T-cell (primary cell): ENCODE measurements around the gene SAMD11. TPM values are rescaled to one million over a fixed set of nuclear protein-coding genes. Genes with fewer than 3 reads are reported as not detected.

Experiments used
- ATAC-seq, 4 experiments: fragments of 200-7000 bp in 3 of 4; fragments of 150-1000 bp in 1 of 4; cut with Tn5 transposase; replicated peaks in 1 of 4; 1 replicate in 3 of 4; 2 replicates in 1 of 4; pipeline ENCODE4 v1.10.0; 2021; ENCODE audit warnings: moderate library complexity in 3 of 4, mild to moderate bottlenecking in 2 of 4, moderate number of reproducible peaks in 1 of 4
- CTCF ChIA-PET, 2 donors: fragments of 300-600 bp; sonication (Branson Sonifier 250); formaldehyde crosslinking; loops; one replicate each; lab custom pipeline; 2022; ENCODE audit warnings: antibody characterized with exemption in 2 of 2; lab: Charles Lee
- POLR2A ChIA-PET, 2 donors: fragments of 300-600 bp; sonication (Branson Sonifier 250); formaldehyde crosslinking; loops; one replicate each; lab custom pipeline; 2022; ENCODE audit warnings: antibody characterized with exemption in 2 of 2; lab: Charles Lee
- DNase-seq, 35 experiments: peaks; one replicate each; pipeline versions ENCODE4 v3.0.0 to v3.0.0-alpha.2; 2013 to 2023
- H3K27ac ChIP-seq: one replicate; pipeline ENCODE4 v1.5.1; 2013; ENCODE audit warnings: low read length
- H3K27me3 ChIP-seq, 2 experiments: replicated peaks in 1 of 2; 1 replicate in 1 of 2; 2 replicates in 1 of 2; pipeline versions ENCODE4 v1.6.1 to v1.7.0; 2013; ENCODE audit warnings: low read length in 1 of 2, mixed read lengths in 1 of 2; ENCODE audit not compliant: control insufficient read depth in 2 of 2, insufficient read depth in 2 of 2; ENCODE audit errors: extremely low read depth in 1 of 2
- H3K36me3 ChIP-seq, 2 donors: 1 replicate in 1 of 2; 2 replicates in 1 of 2; pipeline versions ENCODE4 v1.6.1 to v1.7.0; 2013; ENCODE audit warnings: low read length in 1 of 2; ENCODE audit not compliant: control insufficient read depth in 2 of 2, insufficient read depth in 1 of 2; ENCODE audit errors: extremely low read depth in 1 of 2
- H3K4me1 ChIP-seq, 2 experiments: 1 replicate in 1 of 2; 2 replicates in 1 of 2; pipeline versions ENCODE4 v1.6.1 to v1.7.0; 2013; ENCODE audit warnings: low read length in 2 of 2, mixed read lengths in 1 of 2; ENCODE audit not compliant: insufficient read depth in 2 of 2, control insufficient read depth in 1 of 2; ENCODE audit errors: extremely low read depth in 1 of 2
- H3K4me3 ChIP-seq, 2 donors: 1 replicate in 1 of 2; 2 replicates in 1 of 2; pipeline versions ENCODE4 v1.5.1 to v1.7.0; 2013; ENCODE audit warnings: mild to moderate bottlenecking in 2 of 2, low read length in 1 of 2, moderate library complexity in 1 of 2; ENCODE audit not compliant: control insufficient read depth in 1 of 2; ENCODE audit errors: extremely low read depth in 1 of 2
- H3K9me3 ChIP-seq: 2 replicates; pipeline ENCODE4 v1.7.0; 2013
- H3K27ac Mint-ChIP-seq, 2 donors: one replicate each; pipeline ENCODE4 v1.8.0; 2020 to 2021; ENCODE audit warnings: mild to moderate bottlenecking in 2 of 2, mixed read lengths in 2 of 2
- H3K27me3 Mint-ChIP-seq, 2 donors: one replicate each; pipeline ENCODE4 v1.8.0; 2021 to 2022; ENCODE audit warnings: mixed read lengths in 2 of 2
- H3K36me3 Mint-ChIP-seq: one replicate; pipeline ENCODE4 v1.8.0; 2021; ENCODE audit warnings: mixed read lengths
- H3K4me1 Mint-ChIP-seq, 3 donors: one replicate each; pipeline ENCODE4 v1.8.0; 2020 to 2022; ENCODE audit warnings: mixed read lengths in 3 of 3, mild to moderate bottlenecking in 1 of 3
- H3K4me3 Mint-ChIP-seq, 3 donors: one replicate each; pipeline ENCODE4 v1.8.0; 2020 to 2022; ENCODE audit warnings: mild to moderate bottlenecking in 3 of 3, mixed read lengths in 3 of 3, moderate library complexity in 3 of 3
- H3K9me3 Mint-ChIP-seq, 3 donors: one replicate each; pipeline ENCODE4 v1.8.0; 2020 to 2022; ENCODE audit warnings: mixed read lengths in 3 of 3
- WGBS: methylation state at CpG from one replicate; pipeline ENCODE4 v1.1.5; 2013; ENCODE audit warnings: missing lambda C conversion rate; ENCODE audit not compliant: insufficient coverage; 5-methylcytosine and 5-hydroxymethylcytosine counted together
- total RNA-seq, 35 experiments: library from RNA in 6 of 35; stranded (reverse) in 6 of 35; fragments of 120-200 nt in 1 of 35; gene quantifications; one replicate each; pipeline versions ENCODE4 v1.2.1 to v1.2.4 and lab custom pipeline; 2013 to 2026

The SAMD11 gene
- total RNA-seq, 5 donors from 2014 or later (not counting 1 experiment from before 2014, with no cell fraction given), result 0.32 to 0.70 (median 0.53) TPM; not detected in 2

- no peak overlapping the region for H3K27ac Mint-ChIP-seq
- H3K36me3 Mint-ChIP-seq, result no peaks in the 10 kb centered on the region
- CTCF ChIA-PET, result no interaction called here
- H3K9me3 ChIP-seq, result no peaks in the 10 kb centered on the region
- H3K9me3 Mint-ChIP-seq, result no peaks in the 10 kb centered on the region
- H3K27ac ChIP-seq, result no peak overlapping the region
- WGBS, result 48% methylated on average over 3 of the region's 10 CpGs
- ATAC-seq (no peak), DNase-seq (no peak)
- POLR2A ChIA-PET, result no interaction called here
- peaks cover 22 to 41% of the 10 kb centered on the region in 2 donors for H3K27me3 Mint-ChIP-seq
- H3K36me3 ChIP-seq, result no peaks in the 10 kb centered on the region
- peaks cover 0 to 13% of the 10 kb centered on the region in 2 experiments for H3K4me1 ChIP-seq
- H3K4me3 Mint-ChIP-seq, result no peak overlapping the region
- H3K4me3 ChIP-seq, result no peak overlapping the region
- peaks cover 3 to 5% (median 3%) of the 10 kb centered on the region in 3 donors for H3K4me1 Mint-ChIP-seq
- peaks cover 0 to 71% of the 10 kb centered on the region in 2 experiments for H3K27me3 ChIP-seq
These were observed 9.8 kb downstream of the SAMD11 start for GRCh38 chr1:933603-933940.

- H3K9me3 Mint-ChIP-seq, result no peaks in the 10 kb centered on the region
- peaks cover 0 to 18% of the 10 kb centered on the region in 2 experiments for H3K4me1 ChIP-seq
- 35% methylated on average over 34 of the region's 37 CpGs for WGBS
- no peaks in the 10 kb centered on the region for H3K36me3 Mint-ChIP-seq
- H3K27me3 Mint-ChIP-seq, result peaks cover 26 to 47% of the 10 kb centered on the region in 2 donors
- H3K9me3 ChIP-seq, result no peaks in the 10 kb centered on the region
- no peak overlapping the region for H3K27ac ChIP-seq
- DNase-seq, result no peak
- ChIA-PET CTCF (no interaction called here), POLR2A (no interaction called here)
- H3K36me3 ChIP-seq, result no peaks in the 10 kb centered on the region
- peaks cover 0 to 77% of the 10 kb centered on the region in 2 experiments for H3K27me3 ChIP-seq
- H3K4me3 Mint-ChIP-seq, result peak overlapping the region in 1 of 3 donors; percentile 53
- ATAC-seq, result no peak
- H3K27ac Mint-ChIP-seq, result no peak overlapping the region
- no peak overlapping the region for H3K4me3 ChIP-seq
- peaks cover 3 to 5% (median 3%) of the 10 kb centered on the region in 3 donors for H3K4me1 Mint-ChIP-seq
These were observed 11.4 kb downstream of the SAMD11 start for GRCh38 chr1:934991-935750.

- Mint-ChIP-seq H3K4me1 (peaks cover 5 to 7% (median 6%) of the 10 kb centered on the region in 3 donors), H3K9me3 (no peaks in the 10 kb centered on the region), H3K4me3 (no peak overlapping the region), H3K27me3 (peaks cover 26 to 50% of the 10 kb centered on the region in 2 donors), H3K27ac (no peak overlapping the region), H3K36me3 (no peaks in the 10 kb centered on the region)
- ATAC-seq, result no peak
- peaks cover 0 to 82% of the 10 kb centered on the region in 2 experiments for H3K27me3 ChIP-seq
- ChIA-PET CTCF (no interaction called here), POLR2A (no interaction called here)
- peaks cover 4 to 24% of the 10 kb centered on the region in 2 experiments for H3K4me1 ChIP-seq
- WGBS, result 47% methylated on average over 27 of the region's 30 CpGs
- no peaks in the 10 kb centered on the region for H3K36me3 ChIP-seq
- no peaks in the 10 kb centered on the region for H3K9me3 ChIP-seq
- DNase-seq, result no peak
- H3K4me3 ChIP-seq, result no peak overlapping the region
- no peak overlapping the region for H3K27ac ChIP-seq
These were observed 12.1 kb downstream of the SAMD11 start for GRCh38 chr1:935751-936231.

- 82% methylated on average over 19 of the region's 45 CpGs for WGBS
- ATAC-seq (no peak), DNase-seq (no peak)
- H3K27me3 ChIP-seq, result peaks cover 0 to 84% of the 10 kb centered on the region in 2 experiments
- no peaks in the 10 kb centered on the region for H3K36me3 ChIP-seq
- ChIA-PET POLR2A (no interaction called here), CTCF (no interaction called here)
- no peak overlapping the region for H3K27ac ChIP-seq
- no peaks in the 10 kb centered on the region for H3K36me3 Mint-ChIP-seq
- no peaks in the 10 kb centered on the region for H3K9me3 ChIP-seq
- H3K9me3 Mint-ChIP-seq, result no peaks in the 10 kb centered on the region
- H3K4me1 Mint-ChIP-seq, result peaks cover 6 to 12% (median 10%) of the 10 kb centered on the region in 3 donors
- no peak overlapping the region for H3K4me3 ChIP-seq
- peaks cover 9 to 32% of the 10 kb centered on the region in 2 experiments for H3K4me1 ChIP-seq
- H3K27me3 Mint-ChIP-seq, result peaks cover 24 to 49% of the 10 kb centered on the region in 2 donors
- H3K4me3 Mint-ChIP-seq, result no peak overlapping the region
- no peak overlapping the region for H3K27ac Mint-ChIP-seq
These were observed 12.9 kb downstream of the SAMD11 start for GRCh38 chr1:936348-937264.

- no peak overlapping the region for H3K27ac ChIP-seq
These were observed 13.8 kb downstream of the SAMD11 start for GRCh38 chr1:937521-937920.

GRCh38 chr1:938088-938683 is 14.5 kb downstream of the SAMD11 start:
- Mint-ChIP-seq H3K36me3 (no peaks in the 10 kb centered on the region), H3K27ac (no peak overlapping the region), H3K4me1 (peaks cover 5 to 14% (median 13%) of the 10 kb centered on the region in 3 donors), H3K27me3 (peaks cover 24 to 50% of the 10 kb centered on the region in 2 donors), H3K4me3 (no peak overlapping the region), H3K9me3 (no peaks in the 10 kb centered on the region)
- Histone ChIP-seq H3K27me3 (peaks cover 0 to 80% of the 10 kb centered on the region in 2 experiments), H3K4me1 (peaks cover 11 to 42% of the 10 kb centered on the region in 2 experiments), H3K27ac (no peak overlapping the region), H3K9me3 (no peaks in the 10 kb centered on the region), H3K36me3 (no peaks in the 10 kb centered on the region), H3K4me3 (no peak overlapping the region)
- ATAC-seq (no peak), DNase-seq (no peak)
- POLR2A ChIA-PET, result no interaction called here
- CTCF ChIA-PET, result no interaction called here
- WGBS, result 83% methylated on average over 11 of the region's 15 CpGs

More at GRCh38 chr1:937521-937920, 13.8 kb downstream of the SAMD11 start:
- H3K9me3 ChIP-seq, result no peaks in the 10 kb centered on the region
- H3K36me3 ChIP-seq, result no peaks in the 10 kb centered on the region
- peaks cover 11 to 36% of the 10 kb centered on the region in 2 experiments for H3K4me1 ChIP-seq
- Mint-ChIP-seq H3K9me3 (no peaks in the 10 kb centered on the region), H3K4me1 (peaks cover 5 to 12% (median 10%) of the 10 kb centered on the region in 3 donors), H3K27me3 (peaks cover 24 to 49% of the 10 kb centered on the region in 2 donors), H3K27ac (no peak overlapping the region), H3K36me3 (no peaks in the 10 kb centered on the region), H3K4me3 (no peak overlapping the region)
- H3K27me3 ChIP-seq, result peaks cover 0 to 81% of the 10 kb centered on the region in 2 experiments
- ChIA-PET CTCF (no interaction called here), POLR2A (no interaction called here)
- DNase-seq (no peak), ATAC-seq (no peak)
- 91% methylated on average over 15 of the region's 16 CpGs for WGBS
- no peak overlapping the region for H3K4me3 ChIP-seq
